ENCODE results near the gene EEPD1. TPM values are rescaled to one million over a fixed set of nuclear protein-coding genes. Genes with fewer than 3 reads are reported as not detected.

The EEPD1 gene
- total RNA-seq, 1 donor from 2014 or later = 9.6 TPM

DNA sequence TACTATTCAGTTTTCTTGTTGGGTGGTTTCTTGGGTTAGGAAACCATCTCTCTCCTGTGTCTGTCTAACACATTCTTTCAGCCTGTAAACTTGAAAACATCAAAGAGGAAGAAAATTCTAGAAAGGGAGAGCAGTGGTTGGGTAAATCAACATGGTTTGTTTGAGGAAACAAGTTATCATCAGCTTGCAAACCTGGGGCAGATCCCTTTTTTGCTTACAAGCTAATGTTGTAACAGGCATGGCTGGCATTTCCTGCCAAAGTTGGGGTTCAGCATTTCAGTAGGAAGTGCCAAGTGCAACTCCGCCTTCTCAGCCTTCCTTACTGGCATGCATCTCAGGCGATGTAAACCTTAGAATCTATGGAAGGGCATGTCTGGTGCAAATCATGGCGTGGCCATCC is 112.6 kb downstream of the EEPD1 start:
- intact Hi-C loops (cut with micrococcal nuclease) = no loop called here
- peak; percentile 51 for ATAC-seq

DNA sequence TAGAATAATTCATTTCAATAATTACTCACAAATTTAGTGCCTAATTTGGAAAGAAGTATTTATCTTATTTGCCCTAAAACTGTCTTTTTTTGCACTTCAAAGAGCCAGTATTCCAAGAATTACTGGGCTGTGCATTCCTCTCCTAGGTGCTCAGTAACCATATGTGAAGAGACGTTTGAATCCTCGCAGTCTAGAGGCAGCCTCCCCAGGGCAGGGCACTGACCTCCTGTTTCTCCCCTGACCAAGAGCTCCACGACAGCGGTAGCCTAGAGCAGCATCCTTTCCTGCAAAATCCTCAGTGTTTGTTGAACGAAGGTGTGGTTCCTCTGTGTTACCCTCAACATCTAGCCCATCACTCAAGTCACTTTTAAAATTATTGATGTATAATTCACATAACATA is 113.1 kb downstream of the EEPD1 start:
- intact Hi-C loops (cut with micrococcal nuclease) = no loop called here

More for the DNA sequence above, 112.6 kb downstream of the EEPD1 start:
- no peak for DNase-seq

DNA sequence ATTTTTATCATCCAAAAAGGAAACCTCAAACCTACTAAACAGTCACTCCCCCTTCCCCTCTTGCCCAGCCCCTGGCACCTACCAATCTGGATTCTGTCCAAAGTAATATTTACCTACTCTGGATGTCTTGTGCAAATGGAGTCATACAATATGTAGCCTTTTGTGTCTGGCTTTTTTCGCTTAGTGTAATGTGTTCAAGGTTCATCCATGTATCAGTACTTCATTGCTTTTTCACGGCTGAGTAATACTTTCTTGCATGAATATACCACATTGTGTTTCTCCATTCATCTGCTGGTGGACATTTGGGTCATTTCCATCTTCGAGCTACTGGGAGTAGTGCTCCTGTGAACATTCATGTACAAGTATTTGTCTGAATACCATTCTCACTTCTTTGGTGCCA is 113.6 kb downstream of the EEPD1 start:
- no peak for ATAC-seq
- DNase-seq = no peak
- intact Hi-C loops (cut with micrococcal nuclease) = no loop called here

More for the DNA sequence above, 113.1 kb downstream of the EEPD1 start:
- ATAC-seq (no peak), DNase-seq (no peak)

DNA sequence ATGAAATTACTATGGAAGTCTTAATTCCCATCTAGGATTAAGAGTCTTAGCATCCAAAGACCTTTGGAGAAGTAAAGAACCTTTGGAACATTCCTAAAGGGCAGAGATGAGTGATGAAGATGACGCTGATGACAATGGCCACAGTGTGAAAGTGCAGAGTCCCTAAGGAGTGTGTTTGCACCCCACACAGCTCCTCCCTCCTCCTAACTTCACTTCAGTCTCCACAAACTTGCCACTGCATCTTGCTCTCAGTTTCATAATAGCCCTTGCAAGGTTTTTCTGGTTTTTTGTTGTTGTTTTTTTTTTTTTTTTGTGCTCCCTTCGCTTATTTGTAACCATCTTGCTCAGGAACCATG is 119.1 kb downstream of the EEPD1 start:
- DNase-seq (no peak), ATAC-seq (no peak)
- intact Hi-C loops (cut with micrococcal nuclease) = no loop called here

DNA sequence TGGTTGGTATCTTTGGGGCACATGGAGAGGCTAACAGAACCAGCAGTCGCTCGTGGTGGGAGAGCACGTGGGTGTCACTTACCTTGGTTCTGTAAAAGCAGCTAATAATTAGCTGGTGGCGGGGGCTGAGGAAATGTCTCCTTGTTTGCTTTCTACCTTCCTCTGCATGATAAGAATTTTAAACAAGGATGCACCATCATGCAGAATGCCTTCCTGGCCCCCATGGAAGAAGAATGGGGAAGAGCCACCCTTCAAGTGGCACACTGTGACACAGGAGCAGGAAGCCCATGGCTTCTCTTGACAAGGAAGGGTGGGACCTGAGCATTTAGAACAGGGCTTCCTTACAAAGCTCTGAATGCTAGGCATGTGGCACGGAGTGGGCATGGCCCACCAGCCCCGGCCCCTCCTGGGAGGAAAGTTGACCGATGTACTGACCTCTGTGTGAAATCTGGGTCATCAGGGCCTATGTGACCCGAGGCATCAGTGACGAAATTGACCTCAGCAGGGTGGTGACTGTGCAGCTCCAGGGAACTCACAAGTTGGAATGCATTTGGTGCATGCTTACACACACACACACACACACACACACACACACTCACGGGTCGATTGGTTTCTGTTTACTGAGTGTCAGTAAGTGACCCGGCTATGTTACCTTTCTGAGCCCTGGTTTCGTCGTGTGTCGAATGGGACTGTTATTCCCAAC is 119.7 kb downstream of the EEPD1 start:
- DNase-seq (no peak), ATAC-seq (no peak)
- intact Hi-C loops (cut with micrococcal nuclease) = no loop called here

DNA sequence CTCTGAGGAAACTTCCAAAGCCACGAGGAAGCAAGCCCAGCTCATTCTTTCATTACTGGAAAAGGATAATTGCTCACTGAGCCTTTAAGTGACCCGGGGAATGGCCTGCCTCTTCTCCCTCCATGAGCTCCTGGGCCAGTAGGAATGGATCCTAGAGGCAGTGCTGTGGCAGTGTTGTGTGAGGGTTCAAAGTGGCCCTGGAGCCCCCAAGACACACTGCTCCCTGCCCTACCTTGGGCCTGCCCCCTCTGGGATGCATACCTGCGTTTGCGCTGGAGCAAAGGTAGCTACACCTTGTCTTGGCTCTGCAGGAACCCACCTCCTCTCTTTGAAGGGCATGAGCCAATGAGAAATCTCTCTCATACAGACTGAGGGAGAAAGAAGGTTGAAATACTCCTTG is 120.8 kb downstream of the EEPD1 start:
- ATAC-seq (no peak), DNase-seq (no peak)
- intact Hi-C loops (cut with micrococcal nuclease) = no loop called here

DNA sequence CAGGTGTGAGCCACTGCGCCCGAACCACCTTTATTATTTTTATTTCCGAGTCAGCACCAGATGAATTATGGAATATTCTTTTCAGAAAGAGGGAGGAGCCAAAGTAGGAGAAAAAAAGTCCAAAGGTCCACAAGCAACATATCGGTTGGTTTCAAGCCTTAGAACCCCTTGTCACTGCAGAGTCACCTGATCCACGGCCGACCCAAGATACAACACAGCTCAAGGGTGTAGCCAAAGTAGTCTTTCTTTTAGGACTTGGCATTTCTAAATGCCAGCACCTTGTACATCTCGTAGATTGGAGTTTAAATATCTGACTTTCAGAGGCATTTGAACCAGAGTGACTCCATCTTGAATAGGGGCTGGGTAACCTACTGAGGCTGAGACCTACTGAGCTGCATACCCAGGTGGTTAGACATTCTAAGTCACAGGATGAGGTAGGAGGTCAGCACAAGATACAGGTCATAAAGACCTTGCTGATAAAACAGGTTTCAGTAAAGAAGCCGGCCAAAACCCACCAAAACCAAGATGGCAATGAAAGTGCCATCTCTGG is 122.8 kb downstream of the EEPD1 start:
- ATAC-seq = no peak
- no peak for DNase-seq
- intact Hi-C loops (cut with micrococcal nuclease) = no loop called here

DNA sequence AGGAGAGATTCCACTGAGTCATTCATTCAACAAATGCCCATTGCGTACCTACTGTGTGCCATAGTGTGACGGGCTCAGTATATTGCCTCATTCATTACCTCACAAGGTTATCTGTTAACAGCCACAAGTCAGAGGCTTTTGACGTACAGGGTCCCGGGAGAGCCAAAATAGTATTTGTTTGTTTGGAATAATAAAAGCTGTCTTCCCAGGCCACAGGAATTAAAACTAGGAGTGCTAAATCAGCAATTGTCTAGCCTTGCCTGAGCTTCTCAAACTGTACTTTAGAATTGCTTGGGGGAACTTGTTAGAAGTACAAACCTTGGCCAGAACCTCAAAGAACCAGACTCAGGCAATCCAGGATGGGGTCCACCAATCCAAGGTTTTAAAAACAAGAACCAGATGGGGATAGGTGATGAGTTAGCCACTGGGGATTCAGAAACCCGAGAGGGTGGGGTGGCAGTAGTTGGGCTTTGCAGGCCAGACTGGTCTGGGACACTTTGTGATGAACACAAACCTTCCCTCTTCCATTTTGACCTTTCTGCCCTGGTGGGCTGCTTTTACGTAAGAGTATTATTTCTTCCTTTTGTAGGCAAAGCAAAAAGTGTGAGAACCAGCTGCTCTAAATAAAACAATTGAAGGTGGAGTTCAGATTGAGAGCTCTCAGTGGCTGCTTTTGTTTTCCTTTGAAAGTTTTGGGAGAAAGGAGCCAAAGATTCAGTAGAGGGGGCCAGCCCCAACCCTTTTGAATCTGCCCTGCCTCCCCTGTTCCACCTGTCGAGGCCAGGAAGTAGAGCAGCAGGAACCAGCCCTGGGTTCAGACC is 123.6 kb downstream of the EEPD1 start:
- no peak for ATAC-seq
- intact Hi-C loops (cut with micrococcal nuclease) = no loop called here

DNA sequence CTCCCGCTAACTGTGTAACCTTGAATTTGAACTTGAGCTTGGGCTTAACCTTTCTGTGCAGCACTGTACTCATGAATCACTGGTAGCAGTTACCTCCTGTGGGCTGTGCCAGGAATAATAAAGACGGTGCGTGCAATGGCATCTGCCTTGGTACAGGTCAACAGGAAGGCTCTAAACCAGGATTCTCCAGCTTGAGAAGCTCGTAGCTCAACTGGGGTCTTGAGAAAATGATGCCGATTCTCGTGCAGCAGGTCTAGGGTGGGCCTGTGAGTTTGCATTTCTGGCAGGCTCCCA is 124.1 kb downstream of the EEPD1 start:
- intact Hi-C loops (cut with micrococcal nuclease) = no loop called here
- ATAC-seq (no peak), DNase-seq (no peak)

More for the DNA sequence above, 123.6 kb downstream of the EEPD1 start:
- no peak for DNase-seq

DNA sequence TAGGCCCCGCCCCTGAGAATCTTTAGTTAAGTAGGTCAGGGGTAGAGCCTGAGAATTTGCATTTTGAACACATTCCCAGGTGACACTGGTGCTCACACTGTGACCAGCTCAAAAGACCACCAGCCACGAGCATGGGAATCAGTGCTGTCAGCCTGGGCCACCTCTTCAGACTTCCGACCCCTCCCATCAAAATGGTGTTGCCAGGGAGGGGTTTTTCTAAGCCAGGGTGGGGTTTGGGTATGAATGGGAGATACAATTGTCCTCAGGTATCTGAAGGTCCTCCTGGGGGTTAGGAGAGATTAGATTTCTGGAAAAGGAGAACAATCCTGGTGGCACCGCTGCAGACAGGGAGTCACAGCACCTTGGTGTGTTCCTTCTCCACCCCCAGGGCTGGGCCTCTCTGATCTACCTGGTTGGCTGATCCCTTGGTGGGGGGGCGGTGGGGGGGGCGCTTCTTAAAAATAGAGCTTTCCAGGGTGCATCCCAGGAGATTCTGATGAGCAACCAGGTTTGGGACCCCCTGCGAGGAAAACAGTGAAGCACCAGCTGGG is 125.1 kb downstream of the EEPD1 start:
- ATAC-seq (no peak), DNase-seq (no peak)
- intact Hi-C loops (cut with micrococcal nuclease) = no loop called here

DNA sequence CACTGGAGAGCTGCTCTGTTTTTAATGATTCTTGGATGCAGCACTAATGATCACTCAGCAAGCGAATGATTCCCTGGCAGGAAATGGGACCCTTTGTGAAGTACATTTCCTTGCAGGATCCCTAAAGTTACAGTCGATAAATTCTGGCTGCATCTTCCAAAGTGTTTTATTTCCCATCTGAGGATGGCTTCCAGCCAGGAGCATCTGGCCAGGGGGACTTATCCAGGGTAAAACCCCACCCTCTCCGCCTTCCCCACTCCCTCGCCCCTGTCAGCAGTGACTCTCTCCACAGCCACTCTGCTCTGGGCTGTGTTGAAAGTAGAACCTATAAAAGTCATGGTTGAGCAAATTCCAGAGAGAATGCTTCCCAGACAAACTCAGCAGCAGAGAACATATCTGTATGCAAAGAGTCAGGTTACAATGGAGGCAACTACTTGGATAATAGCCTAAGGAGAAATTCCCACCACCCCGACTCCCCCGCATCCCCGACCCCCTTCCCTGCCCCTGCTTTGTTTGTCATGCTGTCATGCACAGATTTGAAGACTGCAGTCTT is 125.6 kb downstream of the EEPD1 start:
- ATAC-seq = no peak
- intact Hi-C loops (cut with micrococcal nuclease) = no loop called here
- no peak for DNase-seq

DNA sequence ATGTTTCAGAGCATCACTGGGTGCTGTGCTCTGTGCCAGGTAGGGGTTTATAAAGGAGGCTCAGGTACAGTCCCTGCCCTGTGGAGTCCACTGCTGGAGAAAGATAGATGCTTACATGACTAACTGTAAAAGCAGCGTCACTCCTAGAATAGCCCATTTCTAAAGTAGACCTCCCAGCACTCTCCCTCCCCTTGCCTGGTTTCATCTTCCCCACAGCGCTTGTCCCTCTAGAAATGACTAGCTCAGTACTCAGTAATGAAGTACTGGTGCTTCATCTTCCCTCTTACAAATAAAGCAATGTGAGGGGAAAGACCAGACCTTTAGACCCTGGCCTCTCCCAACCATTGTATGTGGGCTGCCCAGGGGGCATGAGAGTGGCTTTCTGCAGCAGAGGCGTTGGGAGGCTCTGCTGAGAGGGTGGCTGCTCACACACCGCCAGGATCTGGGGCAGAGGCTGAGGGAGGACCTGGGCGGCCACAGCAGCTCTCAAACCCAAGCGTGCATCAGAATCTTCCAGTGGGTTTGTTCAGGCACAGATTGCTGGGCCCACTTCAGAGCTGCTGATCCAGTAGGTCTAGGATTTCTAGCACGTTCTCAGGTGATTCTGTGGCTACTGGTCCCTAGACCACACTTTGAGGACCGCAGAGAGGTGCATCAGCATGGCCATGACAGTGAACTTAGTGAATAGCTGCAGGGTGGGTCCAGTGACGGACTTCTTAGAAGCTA is 126.3 kb downstream of the EEPD1 start:
- intact Hi-C loops (cut with micrococcal nuclease) = no loop called here
- ATAC-seq (no peak), DNase-seq (no peak)

DNA sequence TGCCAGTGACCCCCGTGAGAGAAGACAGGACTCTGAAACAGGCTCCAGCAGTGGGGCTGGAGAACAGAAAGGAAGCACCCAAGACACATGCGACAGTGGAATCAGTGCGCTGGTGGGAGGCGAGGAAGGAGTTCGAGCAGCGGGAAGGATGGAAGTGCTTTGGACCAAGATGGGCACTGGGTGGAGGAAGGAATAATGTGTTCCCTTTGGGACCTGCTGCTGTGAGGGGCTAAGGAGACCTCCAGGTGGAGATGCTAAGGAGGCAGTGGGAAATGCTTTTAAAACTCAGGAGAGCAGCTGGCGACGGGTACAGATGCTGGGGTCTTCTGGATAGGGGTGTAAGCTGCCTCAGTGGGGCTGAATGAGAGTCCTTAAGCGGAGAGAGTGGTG is 126.9 kb downstream of the EEPD1 start:
- ATAC-seq (no peak), DNase-seq (no peak)
- intact Hi-C loops (cut with micrococcal nuclease) = no loop called here

DNA sequence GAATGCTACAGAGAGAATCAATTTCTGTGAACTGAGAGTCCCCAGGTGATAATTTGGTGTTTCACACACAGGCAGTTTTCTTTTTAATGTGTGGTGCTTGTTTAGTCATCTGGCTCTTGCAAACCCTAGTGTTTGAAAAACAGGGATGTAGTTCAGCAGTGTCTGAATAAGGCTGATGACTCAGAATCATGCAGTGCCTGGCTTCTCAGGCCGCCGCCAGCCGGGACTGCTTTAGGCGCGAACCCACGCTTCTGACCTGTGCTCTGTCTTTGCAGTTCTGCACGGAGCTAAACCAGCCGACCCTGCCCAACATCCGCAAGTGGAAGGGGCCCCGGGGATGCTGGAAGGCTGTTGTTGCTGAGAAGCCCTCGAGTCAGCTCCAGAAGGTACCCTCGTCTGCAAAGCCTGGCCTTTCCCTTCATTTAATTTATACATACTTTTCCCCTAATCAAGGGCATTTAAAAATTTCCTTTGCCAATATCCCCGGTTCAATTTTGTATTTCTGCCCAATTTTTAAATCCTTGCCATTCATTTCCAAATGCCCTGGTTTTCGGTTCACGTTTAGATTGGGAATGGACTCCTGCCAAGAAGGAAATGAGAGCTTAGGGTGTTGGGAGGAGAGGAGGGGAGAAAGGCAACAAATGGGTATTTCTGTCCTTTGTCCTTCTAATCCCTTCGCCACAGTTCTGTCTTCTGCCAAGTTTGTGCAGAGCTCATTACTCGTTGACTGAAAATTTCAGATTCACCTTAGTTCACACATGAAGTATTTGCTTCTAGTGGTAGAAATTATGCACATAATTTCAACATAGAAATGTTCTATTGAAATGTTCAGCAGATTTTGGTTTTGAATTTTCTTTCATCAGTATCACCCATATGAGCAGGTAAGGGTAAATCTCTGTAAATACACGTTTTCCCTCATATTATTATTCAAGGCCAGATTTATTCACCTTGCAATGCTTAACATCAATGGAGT is 128.1 kb downstream of the EEPD1 start:
- ATAC-seq = peak; percentile 87
- intact Hi-C loops (cut with micrococcal nuclease) = no loop called here
- peak; percentile 70 for DNase-seq

DNA sequence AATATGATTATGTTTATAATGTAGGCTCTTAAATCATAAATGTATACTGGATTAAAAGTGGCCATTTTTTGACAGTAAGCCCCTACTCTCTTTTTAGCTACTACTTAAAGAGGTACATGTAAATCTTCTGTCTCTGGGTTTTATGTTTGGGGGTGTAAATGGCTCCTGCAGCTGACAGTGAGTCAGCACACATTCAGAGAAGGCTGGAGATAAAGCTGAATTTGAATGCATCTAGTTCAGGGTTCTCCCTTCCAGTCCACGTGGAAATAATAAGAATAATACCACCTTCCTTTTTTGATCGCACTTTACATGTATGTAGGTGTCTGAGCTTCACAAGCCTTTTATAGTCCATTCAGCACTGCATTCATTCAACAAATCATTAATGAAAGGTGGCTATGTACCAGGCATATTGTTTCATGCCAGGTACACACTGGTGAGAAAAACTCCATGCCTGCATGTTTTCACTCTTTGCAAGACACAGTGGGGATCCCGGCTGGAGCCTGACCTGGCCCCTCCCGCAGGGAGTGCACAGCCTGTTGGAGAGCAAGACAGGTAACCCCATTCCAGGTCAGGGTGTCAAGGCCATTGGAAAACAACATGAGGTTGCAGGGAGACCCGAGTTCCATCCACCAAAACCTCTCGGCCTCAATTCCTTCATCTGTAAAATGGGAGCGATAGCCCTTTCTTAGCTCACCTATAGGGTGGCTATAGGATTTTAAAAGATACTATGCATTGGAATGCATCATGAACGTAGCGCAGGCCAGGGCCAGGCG is 129.1 kb downstream of the EEPD1 start:
- no peak for ATAC-seq
- intact Hi-C loops (cut with micrococcal nuclease) = no loop called here
- DNase-seq = no peak

DNA sequence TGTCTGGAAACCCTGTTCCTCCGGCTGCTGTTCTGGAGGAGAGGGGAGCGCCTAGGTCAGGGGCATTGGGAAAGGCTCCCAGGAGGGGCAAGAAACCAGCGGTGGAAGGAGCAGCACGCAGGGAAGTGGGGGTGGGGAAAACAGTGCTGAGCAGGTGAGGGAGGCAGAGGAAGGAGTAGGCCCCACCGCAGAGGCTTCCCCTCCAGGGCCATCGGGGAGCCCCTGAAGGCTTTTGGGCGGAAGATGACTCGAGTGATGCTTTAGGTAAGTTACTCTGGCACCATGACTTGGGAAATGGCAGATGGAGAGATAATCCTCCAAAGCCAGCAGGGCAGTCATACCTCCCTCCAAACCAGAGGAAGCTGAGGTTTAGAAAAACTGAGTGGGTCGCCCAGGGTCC is 130.1 kb downstream of the EEPD1 start:
- ATAC-seq (no peak), DNase-seq (no peak)
- intact Hi-C loops (cut with micrococcal nuclease) = no loop called here

DNA sequence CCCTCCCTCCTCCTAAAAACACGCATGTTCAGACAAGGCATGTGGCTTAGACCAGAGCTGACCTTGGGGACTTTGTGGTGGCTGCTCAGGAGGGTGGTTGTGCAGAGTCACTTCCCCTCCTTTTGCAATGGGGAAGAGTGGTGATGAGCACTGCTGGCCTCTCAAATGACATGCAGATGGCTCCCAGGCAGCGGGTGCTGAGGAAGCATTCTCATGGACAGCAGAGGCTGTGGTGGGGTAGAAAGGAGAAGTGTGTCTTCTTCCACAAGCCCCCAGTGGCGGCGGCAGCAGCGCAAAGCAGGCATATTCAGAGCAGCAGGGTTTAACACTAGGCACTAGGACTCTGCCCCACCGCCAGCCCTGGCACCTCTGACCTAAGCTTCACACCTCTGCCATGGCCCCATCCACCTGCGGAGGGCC is 130.7 kb downstream of the EEPD1 start:
- intact Hi-C loops (cut with micrococcal nuclease) = no loop called here
- DNase-seq = peak; percentile 72
- ATAC-seq = peak; percentile 65

Data from left ventricle myocardium superior (tissue), 1 donor.